Right ventricle myocardium superior (tissue), 1 donor: ENCODE data around the gene PKHD1. TPM values are rescaled to one million over a fixed set of nuclear protein-coding genes. Genes with fewer than 3 reads are reported as not detected.
"Not testable (repeated sequence)": the region's sequence is repeated elsewhere in the genome, so short reads cannot be mapped to it uniquely, and the experiment has no call there.

ENCODE experiments used
- ATAC-seq: fragments of 200-7000 bp; cut with Tn5 transposase; one replicate; pipeline ENCODE4 v1.9.1; 2020; ENCODE audit warnings: mild to moderate bottlenecking; ENCODE audit not compliant: poor library complexity
- DNase-seq: peaks from one replicate; pipeline ENCODE4 v3.0.0-alpha.2; 2020
- intact Hi-C: fragments of 100-400 bp; cut with DNase I; formaldehyde crosslinking; loops from one replicate; pipeline ENCODE4 v1.11.2; 2022
- total RNA-seq: library from RNA; stranded (reverse); fragmentation: NEBNext Ultra II Directional; extraction: Animal tissue kit (Norgen Biotek cat#: 25700); gene quantifications from one replicate; pipeline ENCODE4 v1.2.1, GENCODE V29; 2021
- donor health status: DM: no; HTN: yes; CAD: no; lungs with severe emphysema.

Gene PKHD1
- total RNA-seq, 1 donor from 2014 or later, result not detected

DNA sequence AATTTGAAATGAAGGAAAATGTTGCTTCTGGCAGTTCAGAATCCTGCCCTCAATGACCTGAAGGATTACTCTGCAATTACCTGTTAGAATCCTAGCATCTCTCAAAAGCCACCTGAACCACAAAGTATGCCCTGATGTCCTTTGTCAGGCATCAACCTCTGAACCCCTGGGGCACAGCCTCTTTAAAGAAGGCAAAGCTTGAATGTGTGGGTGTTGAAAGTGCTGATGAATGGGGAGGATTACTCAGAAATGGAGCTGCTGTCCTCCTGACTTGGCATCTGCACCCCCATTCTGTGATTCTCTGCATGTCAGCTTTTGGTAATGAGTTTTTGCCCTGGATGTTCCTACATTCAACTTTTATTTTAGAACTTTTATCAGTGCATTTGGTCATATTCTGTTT lies 179.2 kb downstream of the PKHD1 start:
- ATAC-seq (no peak), DNase-seq (no peak)
- intact Hi-C loops, result no loop called here

DNA sequence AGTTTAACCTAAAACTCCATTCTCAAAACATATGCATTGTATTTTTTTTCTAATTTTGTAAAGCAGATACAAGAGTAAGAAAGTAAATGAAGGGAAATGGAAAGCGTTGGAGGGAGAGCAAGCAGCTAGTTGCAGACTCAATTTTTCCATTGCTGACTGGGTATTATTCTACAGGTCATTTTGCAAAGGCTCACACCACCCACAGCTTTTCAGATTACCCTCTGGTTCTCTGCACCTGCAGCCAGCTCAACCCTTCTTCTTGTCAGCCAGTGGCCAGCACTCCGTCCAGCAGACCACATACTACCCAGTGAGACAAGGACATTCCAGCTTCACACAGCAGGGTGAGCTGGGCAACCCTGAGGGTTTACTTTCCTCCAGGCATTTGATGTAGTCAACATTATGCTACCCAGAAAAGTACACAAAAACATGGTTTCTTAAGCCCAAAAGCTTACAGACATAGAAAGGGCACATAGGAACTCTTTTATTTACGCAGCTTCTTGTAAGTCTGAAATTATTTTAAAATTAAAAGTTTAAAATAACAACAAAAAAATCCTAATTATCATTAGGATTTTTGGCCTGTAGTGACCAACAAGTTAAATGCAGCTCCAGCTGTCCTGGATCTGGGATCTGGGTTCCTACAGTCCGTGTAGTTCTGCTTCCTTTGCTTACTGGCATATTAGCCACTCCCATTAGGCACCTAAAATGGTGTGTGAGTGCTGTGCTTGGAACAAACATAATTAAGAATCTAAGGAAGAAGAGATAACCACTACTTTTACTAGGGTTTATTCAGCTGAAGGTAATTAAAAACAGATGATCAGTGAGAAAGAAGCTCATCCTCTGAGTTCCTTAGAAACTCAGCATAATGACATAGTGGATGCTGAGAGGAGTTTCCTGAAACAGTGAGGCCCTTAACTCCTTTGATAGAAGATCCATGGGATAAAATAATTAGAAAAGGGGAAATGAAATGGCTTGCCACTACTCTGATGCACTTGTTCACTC lies 185.3 kb downstream of the PKHD1 start:
- intact Hi-C loops, result no loop called here
- DNase-seq (no peak), ATAC-seq (no peak)

DNA sequence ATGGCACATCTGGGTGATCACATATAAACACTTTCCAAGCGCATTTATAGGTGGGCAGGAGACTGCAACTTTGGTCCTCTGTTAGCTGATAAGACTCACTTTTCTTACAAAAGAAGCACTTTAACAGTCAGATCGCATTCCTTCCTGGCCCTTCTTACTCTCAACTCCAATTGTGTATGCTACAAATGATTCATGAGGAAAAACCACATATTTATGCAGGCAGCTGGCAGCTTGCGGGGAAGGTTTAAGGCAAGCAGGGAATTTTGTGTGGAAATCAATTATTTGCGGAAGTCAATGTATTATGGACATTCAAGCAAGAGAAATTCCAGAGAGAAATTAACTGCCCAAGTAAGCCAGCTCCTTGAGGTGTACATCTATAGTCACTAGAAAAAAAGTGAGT lies 194.0 kb downstream of the PKHD1 start:
- intact Hi-C loops, result no loop called here
- DNase-seq, result no peak
- no peak for ATAC-seq

DNA sequence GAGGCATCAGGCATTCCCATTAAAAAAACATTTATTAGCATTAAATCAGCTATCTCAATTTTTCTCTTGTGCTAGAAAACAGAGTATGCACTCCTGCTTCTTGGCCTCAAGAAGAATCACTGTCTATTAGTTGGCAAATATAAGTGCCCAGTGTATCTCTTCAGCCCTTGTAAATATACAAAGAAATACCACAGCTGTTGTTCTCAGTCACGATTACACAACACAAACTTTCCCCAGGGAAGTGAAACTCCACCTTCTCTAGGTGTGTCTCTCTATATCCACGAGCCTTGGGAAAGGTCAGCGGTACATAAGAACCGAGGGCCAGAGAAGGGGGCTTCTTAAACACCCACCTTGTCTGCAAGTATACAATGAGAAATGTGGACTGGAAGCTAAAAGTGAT lies 194.7 kb downstream of the PKHD1 start:
- ATAC-seq, result no peak
- intact Hi-C loops, result no loop called here

DNA sequence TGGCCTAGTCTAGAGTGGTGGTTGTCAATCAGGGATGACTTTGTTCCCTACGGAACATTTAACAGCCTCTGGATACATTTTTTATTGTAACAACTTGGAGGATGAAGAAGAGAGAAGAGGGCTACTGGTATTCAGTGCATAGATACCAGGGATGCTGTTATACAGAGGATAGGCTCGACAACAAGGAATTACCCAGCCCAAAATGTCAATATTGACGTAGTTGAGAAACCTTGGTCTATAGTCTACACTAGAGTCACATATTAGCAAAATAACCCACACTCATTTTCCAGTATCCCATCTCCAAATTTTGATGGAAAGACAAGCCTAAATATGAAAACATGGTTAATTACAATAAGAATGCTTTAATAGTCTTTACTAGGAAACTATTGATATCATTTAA lies 195.1 kb downstream of the PKHD1 start:
- ATAC-seq, result no peak
- no peak for DNase-seq
- intact Hi-C loops, result no loop called here

More for the DNA sequence above, 194.7 kb downstream of the PKHD1 start:
- no peak for DNase-seq

DNA sequence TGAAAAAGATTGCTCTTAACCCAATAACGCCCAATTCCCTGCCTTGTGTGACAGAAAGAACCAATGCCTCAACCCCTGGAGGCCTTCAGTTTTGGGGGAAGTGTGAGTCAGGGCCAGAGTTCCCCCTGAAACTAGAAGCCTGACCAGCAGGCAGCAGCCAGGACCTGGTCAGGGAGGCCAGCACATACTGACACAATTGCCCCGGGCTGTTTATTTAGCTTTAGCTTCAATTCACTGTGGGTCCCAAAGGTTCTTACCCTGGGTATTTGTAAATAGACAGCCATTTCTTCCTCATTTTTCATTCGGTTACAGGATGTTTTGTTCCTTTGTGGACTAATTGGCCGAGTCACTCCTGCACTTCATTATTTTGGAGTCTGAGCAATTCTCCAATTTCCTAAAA lies 195.6 kb downstream of the PKHD1 start:
- DNase-seq (no peak), ATAC-seq (no peak)
- intact Hi-C loops, result no loop called here

DNA sequence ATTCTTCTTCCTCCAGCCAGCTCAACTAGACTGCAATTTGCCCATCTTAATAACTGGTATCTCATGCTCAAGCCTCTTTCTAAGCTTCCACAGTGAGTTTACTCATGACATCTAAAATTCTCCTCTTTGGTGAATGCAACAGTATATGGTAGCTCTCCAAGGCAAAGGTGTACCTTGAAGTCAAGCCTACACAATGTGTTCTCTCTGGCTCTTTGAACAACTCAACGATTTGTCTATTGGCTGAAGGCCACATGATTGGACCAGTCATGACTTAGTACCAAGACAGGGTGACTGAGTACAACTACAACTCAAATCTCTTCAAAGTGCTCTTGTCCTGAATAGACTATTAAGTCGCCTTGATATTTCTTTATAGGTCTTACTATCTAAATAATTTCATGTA lies 199.6 kb downstream of the PKHD1 start:
- no peak for ATAC-seq
- intact Hi-C loops, result no loop called here
- DNase-seq, result no peak

DNA sequence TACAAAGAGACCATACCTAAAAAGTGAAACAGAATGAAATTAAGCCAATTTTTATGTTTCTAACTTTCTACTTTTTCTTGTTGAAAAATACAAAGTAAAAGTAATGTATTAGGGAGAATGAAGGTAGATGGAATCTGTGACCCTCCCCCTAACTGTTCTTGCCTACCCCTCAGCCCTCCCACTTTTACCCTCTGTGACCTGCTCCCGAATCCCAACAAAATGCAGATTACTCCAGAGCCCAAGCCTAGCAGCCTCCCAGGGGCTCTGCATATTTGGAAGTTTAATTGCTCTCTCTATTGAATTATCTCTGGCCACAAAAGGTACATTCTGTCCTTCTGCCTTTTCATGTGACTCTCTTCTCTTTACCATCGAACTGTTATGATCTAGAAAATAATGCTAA lies 201.5 kb downstream of the PKHD1 start:
- ATAC-seq, result no peak
- no peak for DNase-seq
- intact Hi-C loops, result no loop called here

DNA sequence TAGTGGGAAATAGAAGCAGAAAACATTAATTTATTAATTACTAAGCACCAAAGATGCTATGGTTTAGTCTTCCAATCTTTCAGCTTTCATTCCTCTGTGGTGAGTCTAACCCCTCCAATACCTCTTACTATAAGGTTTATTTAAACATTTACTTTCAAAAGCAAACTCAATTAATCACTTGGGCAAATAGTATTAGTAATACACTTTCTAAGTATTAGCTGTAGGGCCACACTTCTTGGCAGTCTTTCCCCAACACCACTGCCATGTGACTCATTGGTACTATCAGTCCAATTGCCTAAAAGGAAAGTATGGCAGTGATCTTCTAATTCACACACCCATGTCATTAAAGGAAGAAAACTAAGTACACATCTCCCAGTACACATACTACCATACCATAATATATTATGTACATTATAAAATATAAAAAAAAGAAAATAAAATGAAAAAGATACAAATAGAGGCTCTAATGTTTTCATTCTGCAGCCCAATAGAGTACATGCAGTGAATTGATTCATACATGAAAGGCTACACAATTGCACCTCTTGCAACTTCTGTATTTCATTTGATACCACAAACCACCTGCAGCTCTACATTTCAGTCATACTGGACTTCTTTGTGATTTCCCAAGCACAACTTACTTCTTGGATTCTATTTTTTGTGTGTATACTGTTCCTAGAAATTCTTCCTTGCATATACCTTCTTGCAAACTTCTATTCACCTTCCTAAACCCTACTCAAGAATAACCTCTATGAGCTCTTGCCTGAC lies 218.6 kb downstream of the PKHD1 start:
- DNase-seq (no peak), ATAC-seq (no peak)
- intact Hi-C loops, result no loop called here

DNA sequence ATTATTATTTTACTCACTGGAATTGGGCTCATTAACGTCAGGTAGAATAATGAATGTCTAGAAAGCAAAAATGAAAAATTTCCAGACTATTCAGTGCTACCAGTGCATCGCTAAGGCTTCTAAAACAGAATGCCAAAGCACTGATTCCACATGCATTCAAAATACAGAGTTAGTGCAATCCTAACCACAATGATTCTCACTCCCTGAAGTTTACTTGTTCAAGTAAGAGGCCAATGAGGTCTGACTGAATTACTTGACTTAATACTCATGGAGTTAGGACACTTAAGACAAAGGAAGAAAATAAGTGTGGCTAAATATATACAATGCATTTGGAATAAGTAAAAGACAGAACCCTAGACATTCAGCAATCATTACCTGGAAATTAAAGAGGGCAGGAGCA lies 220.5 kb downstream of the PKHD1 start:
- intact Hi-C loops, result no loop called here
- DNase-seq (no peak), ATAC-seq (no peak)

DNA sequence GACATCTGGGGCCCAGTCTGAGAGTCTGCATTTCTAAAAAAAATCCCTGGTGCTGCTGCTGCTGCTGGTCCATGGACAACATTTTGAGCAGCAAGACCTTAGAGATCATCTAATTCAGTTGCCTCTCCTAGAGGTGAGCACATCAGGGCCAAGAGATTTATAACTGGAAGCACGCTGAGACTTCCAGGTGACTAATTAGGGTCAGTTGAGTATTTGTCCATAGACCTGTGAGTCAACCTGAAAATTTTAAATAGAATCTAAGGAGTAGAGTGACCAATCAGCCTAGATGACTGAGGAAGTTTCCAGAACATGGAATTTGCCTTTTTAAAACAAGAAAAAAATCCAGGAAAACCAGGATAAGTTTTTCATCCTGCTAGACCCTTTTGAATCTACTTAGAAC lies 221.4 kb downstream of the PKHD1 start:
- ATAC-seq (no peak), DNase-seq (no peak)
- intact Hi-C loops, result no loop called here

DNA sequence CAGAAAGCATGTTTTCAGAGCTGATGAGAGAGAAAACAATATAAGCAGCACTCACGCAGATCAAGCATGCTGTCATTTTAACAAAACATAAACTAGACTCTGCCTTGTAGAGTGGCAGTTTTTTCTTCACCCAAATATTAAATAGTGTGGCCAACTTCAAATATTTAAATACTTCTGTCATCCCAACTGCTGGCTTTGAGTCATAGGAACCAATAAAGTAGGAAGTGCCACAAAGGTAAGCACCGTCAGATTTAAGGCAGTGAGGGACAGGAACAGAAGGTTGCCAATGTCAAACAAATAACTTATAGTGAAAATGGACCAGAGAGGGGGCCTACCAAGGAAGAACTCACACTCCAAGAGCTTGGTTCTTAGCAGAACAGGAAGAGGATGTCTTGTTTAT lies 222.2 kb downstream of the PKHD1 start:
- intact Hi-C loops, result no loop called here
- no peak for DNase-seq
- ATAC-seq, result no peak

DNA sequence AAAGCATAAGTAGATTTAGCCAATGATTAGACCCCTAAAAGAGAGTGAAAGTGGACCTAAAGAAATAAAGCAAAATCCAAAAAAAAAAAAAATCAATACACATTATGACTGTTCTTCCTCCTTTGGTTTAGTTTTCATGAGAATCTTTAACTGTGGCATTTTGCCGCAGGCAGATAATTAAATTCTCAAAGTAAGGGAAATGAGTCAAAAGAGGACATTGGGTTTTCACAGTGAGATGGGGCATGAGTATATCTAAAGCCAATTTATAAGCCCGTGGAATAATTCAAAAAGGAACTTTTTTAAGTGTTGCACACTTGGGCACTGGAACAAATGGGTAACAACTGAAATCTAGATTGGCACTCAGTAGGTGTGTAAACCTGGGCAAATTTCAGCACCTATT lies 230.3 kb downstream of the PKHD1 start:
- DNase-seq (no peak), ATAC-seq (no peak)
- intact Hi-C loops, result no loop called here

DNA sequence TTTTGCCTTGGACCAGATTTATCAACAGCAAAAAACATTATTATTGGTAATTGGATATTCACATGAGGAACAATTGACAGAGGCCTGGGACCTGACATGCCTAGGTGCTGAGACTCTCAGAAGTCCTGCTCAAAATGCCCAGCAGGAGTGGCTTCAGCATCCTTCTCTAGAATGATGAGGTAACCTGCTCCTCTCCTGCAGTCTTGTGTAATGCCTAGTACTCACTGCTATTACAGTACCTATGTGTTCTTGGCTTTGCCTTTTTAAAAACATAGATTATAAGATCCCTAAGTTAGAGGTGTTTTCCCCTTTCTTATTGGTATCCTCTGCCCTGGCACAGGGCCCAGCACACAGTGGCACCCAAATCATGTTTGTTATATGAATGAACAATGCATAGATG lies 230.9 kb downstream of the PKHD1 start:
- intact Hi-C loops, result no loop called here
- no peak for DNase-seq
- ATAC-seq, result no peak

DNA sequence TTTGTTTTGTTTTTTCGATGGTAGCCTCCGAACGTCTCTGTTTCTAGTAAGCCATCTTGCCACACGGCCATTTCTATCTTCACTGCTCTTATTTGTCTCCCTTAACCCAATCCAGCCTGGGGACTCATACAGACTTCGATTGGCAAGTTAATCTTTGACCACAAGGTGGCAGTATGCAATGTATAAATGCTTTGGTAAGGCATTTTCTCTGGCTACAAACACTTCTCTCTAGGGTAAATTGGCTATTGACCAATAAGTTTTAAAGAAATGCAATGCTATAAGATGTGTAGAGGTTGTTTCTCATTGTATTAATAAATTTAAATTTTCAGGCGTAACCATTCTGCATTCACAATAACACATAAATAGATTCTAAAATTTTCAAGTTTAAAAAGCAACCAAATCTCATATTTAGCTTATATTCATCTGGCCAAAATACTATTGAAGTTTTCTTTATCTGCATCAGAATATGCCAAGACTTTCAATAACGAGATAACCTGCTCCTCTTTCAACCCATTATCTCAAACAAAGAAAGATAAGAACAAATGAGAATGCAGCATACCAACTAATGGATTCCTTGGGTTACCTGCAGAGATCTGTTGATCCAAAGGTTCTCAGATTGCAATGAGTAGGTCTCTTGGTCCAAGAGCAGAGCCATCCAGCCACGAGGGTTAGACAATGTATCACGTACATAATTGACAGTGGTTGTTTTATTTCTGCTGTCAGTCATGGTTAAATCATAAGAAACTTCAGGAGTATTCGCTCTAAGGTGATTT lies 231.9 kb downstream of the PKHD1 start:
- DNase-seq (no peak), ATAC-seq (no peak)
- intact Hi-C loops, result no loop called here

DNA sequence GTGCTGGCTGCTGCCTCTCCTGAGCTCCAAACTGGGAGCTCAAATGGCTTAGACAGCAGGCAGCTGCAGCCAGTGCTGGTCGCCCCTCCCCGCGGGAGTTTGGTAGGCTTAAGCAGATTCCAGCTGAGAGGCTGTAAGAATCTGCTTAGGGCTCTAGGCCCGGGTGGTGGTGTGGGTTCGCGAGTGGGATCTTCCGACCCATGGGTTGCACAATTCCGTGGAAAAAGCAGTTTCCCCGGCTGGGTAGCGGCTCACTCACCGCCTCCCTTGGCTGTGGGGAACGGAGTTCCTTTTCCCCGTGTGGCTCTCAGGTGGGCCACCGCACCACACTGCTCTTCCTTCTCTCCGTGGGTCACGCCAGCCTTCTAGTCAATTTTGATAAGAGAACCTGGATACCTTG lies 232.5 kb downstream of the PKHD1 start:
- no peak for ATAC-seq
- intact Hi-C loops, result no loop called here
- no peak for DNase-seq

DNA sequence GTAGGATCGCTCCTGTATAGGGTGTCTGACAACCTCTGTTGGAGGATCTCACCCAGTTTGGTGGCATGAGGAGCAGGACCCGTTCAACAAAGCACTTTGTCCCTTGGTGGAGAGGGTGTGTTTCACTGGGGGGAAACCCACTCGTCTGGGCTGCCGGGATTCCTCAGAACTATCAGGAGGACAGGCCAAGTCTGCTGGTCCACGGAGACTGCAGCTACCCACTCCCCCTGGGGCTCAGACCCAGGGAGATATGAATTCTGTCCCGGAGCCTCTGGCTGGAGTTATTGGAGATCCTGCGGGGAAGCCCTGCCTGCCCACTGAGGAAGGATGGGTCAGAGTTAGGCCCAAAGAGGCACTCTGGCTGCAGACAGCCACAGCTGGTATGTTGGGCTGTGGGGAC lies 233.1 kb downstream of the PKHD1 start:
- intact Hi-C loops, result no loop called here
- ATAC-seq, result no peak
- no peak for DNase-seq

DNA sequence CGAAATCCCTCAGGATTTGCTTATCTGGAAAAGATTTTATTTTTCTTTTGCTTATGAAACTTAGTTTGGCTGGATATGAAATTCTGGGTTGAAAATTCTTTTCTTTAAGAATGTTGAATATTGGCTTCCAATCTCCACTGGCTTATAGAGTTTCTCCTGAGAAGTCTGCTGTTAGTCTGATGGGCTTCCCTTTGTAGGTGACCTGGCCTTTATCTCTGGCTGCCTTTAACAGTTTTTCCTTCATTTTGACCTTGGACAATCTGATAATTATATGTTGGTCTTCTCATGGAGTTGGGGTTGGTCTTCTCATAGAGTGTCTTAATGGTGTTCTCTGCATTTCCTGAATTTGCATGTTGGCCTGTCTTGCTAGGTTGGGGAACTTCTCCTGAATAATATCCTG lies 234.3 kb downstream of the PKHD1 start:
- ATAC-seq, intact Hi-C loops, DNase-seq: not testable (repeated sequence)

DNA sequence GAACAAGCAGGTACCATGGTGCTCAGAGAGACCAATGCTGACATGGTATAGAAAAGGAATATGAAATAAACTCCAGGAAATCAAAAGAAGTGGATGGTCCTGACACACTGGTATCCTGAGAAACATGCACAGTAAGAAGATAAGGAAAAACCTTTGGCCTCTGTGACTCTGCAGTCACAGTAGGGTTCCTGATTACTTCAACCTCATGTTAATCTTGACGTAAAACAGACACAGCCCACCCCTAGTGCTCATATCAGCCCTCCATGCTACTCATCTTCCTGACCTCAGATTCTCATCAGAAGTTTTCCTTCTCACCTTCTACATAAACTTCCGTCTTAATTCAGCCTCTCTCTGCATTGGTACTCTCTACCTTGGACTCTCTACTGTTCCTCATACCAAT lies 240.9 kb downstream of the PKHD1 start:
- DNase-seq, result no peak
- intact Hi-C loops, result no loop called here
- no peak for ATAC-seq
